Mesendoderm (in vitro differentiated cells): ENCODE measurements around the gene HMCN2.
"Not testable (repeated sequence)": the region's sequence is repeated elsewhere in the genome, so short reads cannot be mapped to it uniquely, and the experiment has no call there.

ENCODE experiments used
- DNase-seq: peaks from one replicate; pipeline ENCODE4 v3.0.0; 2013
- H2AK5ac ChIP-seq: 2 replicates; pipeline ENCODE4 v1.6.1; 2013; ENCODE audit warnings: low read length, inconsistent platforms
- H2BK120ac ChIP-seq: 2 replicates; pipeline ENCODE4 v1.6.1; 2013; ENCODE audit warnings: low read depth, mild to moderate bottlenecking, low read length, moderate library complexity, mixed read lengths
- H2BK15ac ChIP-seq: replicated peaks from 2 replicates; pipeline ENCODE4 v1.6.1; 2013; ENCODE audit warnings: low read depth, mild to moderate bottlenecking, moderate library complexity
- H2BK5ac ChIP-seq: 2 replicates; pipeline ENCODE4 v1.6.1; 2013; ENCODE audit warnings: low read length, inconsistent platforms
- H3K18ac ChIP-seq: 2 replicates; pipeline ENCODE4 v1.6.1; 2013; ENCODE audit warnings: mild to moderate bottlenecking, low read length, mixed read lengths
- H3K23ac ChIP-seq: one replicate; pipeline ENCODE4 v1.6.1; 2013; ENCODE audit warnings: low read length
- H3K27ac ChIP-seq: 2 replicates; pipeline ENCODE4 v1.5.1; 2013; ENCODE audit warnings: low read depth, mild to moderate bottlenecking, inconsistent platforms, low read length, moderate library complexity
- H3K27me3 ChIP-seq: 2 replicates; pipeline ENCODE4 v1.6.1; 2013; ENCODE audit warnings: low read length, control low read depth, mild to moderate bottlenecking, inconsistent platforms; ENCODE audit not compliant: insufficient read depth, poor library complexity
- H3K36me3 ChIP-seq: 2 replicates; pipeline ENCODE4 v1.6.1; 2013; ENCODE audit warnings: low read length, inconsistent platforms; ENCODE audit not compliant: control insufficient read depth, insufficient read depth
- H3K4ac ChIP-seq: one replicate; pipeline ENCODE4 v1.6.1; 2013; ENCODE audit warnings: low read depth, mild to moderate bottlenecking, low read length, moderate library complexity
- H3K4me1 ChIP-seq: 2 replicates; pipeline ENCODE4 v1.6.1; 2013; ENCODE audit warnings: low read depth, low read length, inconsistent platforms; ENCODE audit not compliant: control insufficient read depth
- H3K4me2 ChIP-seq: 2 replicates; pipeline ENCODE4 v1.6.1; 2013; ENCODE audit warnings: low read length
- H3K4me3 ChIP-seq: 2 replicates; pipeline ENCODE4 v1.5.1; 2013; ENCODE audit warnings: mild to moderate bottlenecking, low read length
- H3K56ac ChIP-seq: one replicate; pipeline ENCODE4 v1.6.1; 2013; ENCODE audit warnings: low read length
- H3K79me1 ChIP-seq: 2 replicates; pipeline ENCODE4 v1.6.1; 2013; ENCODE audit warnings: low read length, inconsistent platforms
- H3K79me2 ChIP-seq: 2 replicates; pipeline ENCODE4 v1.6.1; 2013; ENCODE audit warnings: mild to moderate bottlenecking, low read length; ENCODE audit not compliant: control insufficient read depth, insufficient read depth
- H3K9ac ChIP-seq: 2 replicates; pipeline ENCODE4 v1.6.1; 2013; ENCODE audit warnings: low read length, inconsistent platforms
- H4K5ac ChIP-seq: one replicate; pipeline ENCODE4 v1.6.1; 2013; ENCODE audit warnings: low read length
- H4K8ac ChIP-seq: one replicate; pipeline ENCODE4 v1.6.1; 2013; ENCODE audit warnings: low read depth, mild to moderate bottlenecking, control low read depth, low read length, moderate library complexity
- WGBS: extraction: QIAGEN DNeasy Blood & Tissue Kit; methylation state at CpG from one replicate; pipeline ENCODE4 v1.1.7; 2013; ENCODE audit warnings: low lambda C conversion rate, missing lambda C conversion rate; ENCODE audit not compliant: insufficient coverage; ENCODE audit errors: extremely low coverage; 5-methylcytosine and 5-hydroxymethylcytosine counted together

The HMCN2 gene

GRCh38 chr9:130400870-130401269, 135.3 kb downstream of the HMCN2 start:
- H3K27me3 ChIP-seq: no peaks in the 10 kb centered on the region
- no peak overlapping the region for H3K4me3 ChIP-seq
- H3K9ac ChIP-seq: no peak overlapping the region
- H2AK5ac ChIP-seq: no peak overlapping the region
- no peak overlapping the region for H4K8ac ChIP-seq
- H2BK5ac ChIP-seq: no peak overlapping the region
- WGBS: no CpG with 5 or more reads among the region's 8 CpGs
- H3K4me1 ChIP-seq: no peaks in the 10 kb centered on the region
- H3K56ac ChIP-seq: no peak overlapping the region
- no peak overlapping the region for H4K5ac ChIP-seq
- no peak overlapping the region for H3K18ac ChIP-seq
- no peak overlapping the region for H2BK120ac ChIP-seq
- no peaks in the 10 kb centered on the region for H3K79me1 ChIP-seq
- H3K23ac ChIP-seq: no peak overlapping the region
- H3K79me2 ChIP-seq: no peaks in the 10 kb centered on the region
- no peak overlapping the region for H3K27ac ChIP-seq
- DNase-seq: no peak
- H3K4ac ChIP-seq: no peak overlapping the region
- H3K36me3 ChIP-seq: no peaks in the 10 kb centered on the region
- H3K4me2 ChIP-seq: no peak overlapping the region
- no peak overlapping the region for H2BK15ac ChIP-seq

- H3K79me1 ChIP-seq, H3K4me3 ChIP-seq, H4K8ac ChIP-seq, H3K4ac ChIP-seq, H2BK5ac ChIP-seq, H3K79me2 ChIP-seq, H3K4me2 ChIP-seq, H3K27ac ChIP-seq, H2AK5ac ChIP-seq, H3K18ac ChIP-seq, H4K5ac ChIP-seq, H3K36me3 ChIP-seq, H3K9ac ChIP-seq, H2BK120ac ChIP-seq, H3K4me1 ChIP-seq, H2BK15ac ChIP-seq, H3K23ac ChIP-seq, H3K56ac ChIP-seq, DNase-seq, H3K27me3 ChIP-seq: not testable (repeated sequence)
- WGBS: no CpG with 5 or more reads among the region's 3 CpGs
These were observed 136.2 kb downstream of the HMCN2 start for GRCh38 chr9:130401742-130402141.

GRCh38 chr9:130402243-130402642, 136.7 kb downstream of the HMCN2 start:
- Histone ChIP-seq H3K27ac (no peak overlapping the region), H2BK5ac (no peak overlapping the region), H2AK5ac (no peak overlapping the region), H3K4me2 (no peak overlapping the region), H3K18ac (no peak overlapping the region), H3K9ac (no peak overlapping the region), H3K4me1 (no peaks in the 10 kb centered on the region), H3K79me2 (no peaks in the 10 kb centered on the region), H3K4me3 (no peak overlapping the region), H3K79me1 (no peaks in the 10 kb centered on the region), H2BK120ac (no peak overlapping the region), H3K4ac (no peak overlapping the region), H2BK15ac (no peak overlapping the region), H3K27me3 (no peaks in the 10 kb centered on the region), H4K8ac (no peak overlapping the region), H3K36me3 (no peaks in the 10 kb centered on the region), H4K5ac (no peak overlapping the region), H3K23ac (no peak overlapping the region), H3K56ac (no peak overlapping the region)
- no CpG with 5 or more reads among the region's 3 CpGs for WGBS
- DNase-seq: no peak

- no peak overlapping the region for H4K8ac ChIP-seq
- no CpG with 5 or more reads among the region's 28 CpGs for WGBS
These were observed 137.3 kb downstream of the HMCN2 start for GRCh38 chr9:130402645-130403440.

GRCh38 chr9:130405657-130406257, 140.2 kb downstream of the HMCN2 start:
- H3K56ac ChIP-seq: no peak overlapping the region
- no peak overlapping the region for H2AK5ac ChIP-seq
- H3K79me1 ChIP-seq: no peaks in the 10 kb centered on the region
- no peaks in the 10 kb centered on the region for H3K27me3 ChIP-seq
- H3K79me2 ChIP-seq: no peaks in the 10 kb centered on the region
- no peak overlapping the region for H3K23ac ChIP-seq
- no peaks in the 10 kb centered on the region for H3K4me1 ChIP-seq
- H2BK15ac ChIP-seq: no peak overlapping the region
- H3K36me3 ChIP-seq: no peaks in the 10 kb centered on the region
- no CpG with 5 or more reads among the region's 22 CpGs for WGBS
- H3K4me3 ChIP-seq: no peak overlapping the region
- DNase-seq: no peak
- no peak overlapping the region for H2BK5ac ChIP-seq
- no peak overlapping the region for H3K9ac ChIP-seq
- no peak overlapping the region for H4K5ac ChIP-seq
- H3K4ac ChIP-seq: no peak overlapping the region
- no peak overlapping the region for H3K27ac ChIP-seq
- H3K18ac ChIP-seq: no peak overlapping the region
- no peak overlapping the region for H4K8ac ChIP-seq
- H3K4me2 ChIP-seq: no peak overlapping the region
- H2BK120ac ChIP-seq: no peak overlapping the region

More at GRCh38 chr9:130402645-130403440, 137.3 kb downstream of the HMCN2 start:
- Histone ChIP-seq H3K18ac (no peak overlapping the region), H2BK5ac (no peak overlapping the region), H4K5ac (no peak overlapping the region), H3K4me2 (no peak overlapping the region), H3K4me3 (no peak overlapping the region), H3K23ac (no peak overlapping the region), H3K27me3 (no peaks in the 10 kb centered on the region), H3K79me2 (no peaks in the 10 kb centered on the region), H3K56ac (no peak overlapping the region), H3K27ac (no peak overlapping the region), H3K36me3 (no peaks in the 10 kb centered on the region), H3K4me1 (no peaks in the 10 kb centered on the region), H2BK15ac (no peak overlapping the region), H3K4ac (no peak overlapping the region), H2BK120ac (no peak overlapping the region), H3K9ac (no peak overlapping the region), H2AK5ac (no peak overlapping the region), H3K79me1 (no peaks in the 10 kb centered on the region)
- DNase-seq: no peak
